Central memory CD8-positive, alpha-beta T cell (primary cell): ENCODE results near the gene CNP.

Source experiments
- ATAC-seq: fragments of 150-1000 bp; cut with Tn5 transposase; replicated peaks from 2 replicates; pipeline ENCODE4 v1.10.0; 2022; ENCODE audit warnings: mild to moderate bottlenecking, moderate FRiP score, moderate number of reproducible peaks; ENCODE audit not compliant: poor library complexity, severe bottlenecking; ENCODE audit errors: extremely low read depth
- DNase-seq, 2 donors: peaks; one replicate each; pipeline ENCODE4 v3.0.0; 2021; ENCODE audit warnings: low spot score in 2 of 2
- H3K27ac Mint-ChIP-seq: one replicate; pipeline ENCODE4 v1.8.0; 2022; ENCODE audit warnings: low read depth, mild to moderate bottlenecking, moderate library complexity, mixed read lengths
- H3K27me3 Mint-ChIP-seq: one replicate; pipeline ENCODE4 v1.8.0; 2022; ENCODE audit warnings: mixed read lengths
- H3K36me3 Mint-ChIP-seq: one replicate; pipeline ENCODE4 v1.8.0; 2022; ENCODE audit warnings: mild to moderate bottlenecking, moderate library complexity, mixed read lengths; ENCODE audit not compliant: insufficient read depth
- H3K4me1 Mint-ChIP-seq: one replicate; pipeline ENCODE4 v1.8.0; 2022; ENCODE audit warnings: mixed read lengths
- H3K4me3 Mint-ChIP-seq: one replicate; pipeline ENCODE4 v1.8.0; 2022; ENCODE audit warnings: mild to moderate bottlenecking, moderate library complexity, mixed read lengths
- H3K9me3 Mint-ChIP-seq: one replicate; pipeline ENCODE4 v1.8.0; 2022; ENCODE audit warnings: mixed read lengths

The CNP gene

GRCh38 chr17:41956522-41956921 is 10.1 kb upstream of the CNP start:
- Mint-ChIP-seq H3K9me3 (no peaks in the 10 kb centered on the region), H3K27me3 (no peaks in the 10 kb centered on the region), H3K36me3 (peaks cover 2% of the 10 kb centered on the region), H3K4me3 (no peak overlapping the region), H3K27ac (no peak overlapping the region), H3K4me1 (no peaks in the 10 kb centered on the region)
- ATAC-seq, result no peak
- DNase-seq, result no peak

GRCh38 chr17:41957031-41957868 is 9.3 kb upstream of the CNP start:
- Mint-ChIP-seq H3K4me1 (no peaks in the 10 kb centered on the region), H3K36me3 (peaks cover 6% of the 10 kb centered on the region), H3K4me3 (no peak overlapping the region), H3K9me3 (no peaks in the 10 kb centered on the region), H3K27ac (no peak overlapping the region), H3K27me3 (no peaks in the 10 kb centered on the region)
- DNase-seq, result no peak
- no peak for ATAC-seq

GRCh38 chr17:41957869-41958439 is 8.6 kb upstream of the CNP start:
- ATAC-seq, result no peak
- H3K9me3 Mint-ChIP-seq, result no peaks in the 10 kb centered on the region
- no peak for DNase-seq
- no peak overlapping the region for H3K4me3 Mint-ChIP-seq
- no peak overlapping the region for H3K27ac Mint-ChIP-seq
- peaks cover 6% of the 10 kb centered on the region for H3K36me3 Mint-ChIP-seq
- H3K27me3 Mint-ChIP-seq, result no peaks in the 10 kb centered on the region
- H3K4me1 Mint-ChIP-seq, result no peaks in the 10 kb centered on the region

- Mint-ChIP-seq H3K4me3 (no peak overlapping the region), H3K4me1 (no peaks in the 10 kb centered on the region), H3K27ac (no peak overlapping the region), H3K36me3 (peaks cover 6% of the 10 kb centered on the region), H3K9me3 (no peaks in the 10 kb centered on the region), H3K27me3 (no peaks in the 10 kb centered on the region)
- ATAC-seq, result no peak
- DNase-seq, result no peak
Observed at GRCh38 chr17:41959030-41959335, 7.6 kb upstream of the CNP start.

GRCh38 chr17:41959336-41960095 is 7.1 kb upstream of the CNP start:
- DNase-seq, result no peak
- H3K9me3 Mint-ChIP-seq, result no peaks in the 10 kb centered on the region
- H3K36me3 Mint-ChIP-seq, result peaks cover 6% of the 10 kb centered on the region
- H3K4me3 Mint-ChIP-seq, result no peak overlapping the region
- H3K27me3 Mint-ChIP-seq, result no peaks in the 10 kb centered on the region
- no peaks in the 10 kb centered on the region for H3K4me1 Mint-ChIP-seq
- no peak overlapping the region for H3K27ac Mint-ChIP-seq
- ATAC-seq, result no peak

GRCh38 chr17:41962111-41962510 is 4.5 kb upstream of the CNP start:
- Mint-ChIP-seq H3K27me3 (no peaks in the 10 kb centered on the region), H3K36me3 (peaks cover 13% of the 10 kb centered on the region), H3K4me1 (peaks cover 14% of the 10 kb centered on the region), H3K9me3 (no peaks in the 10 kb centered on the region), H3K27ac (no peak overlapping the region), H3K4me3 (no peak overlapping the region)
- no peak for ATAC-seq
- no peak for DNase-seq

GRCh38 chr17:41962768-41963434 is 3.7 kb upstream of the CNP start:
- peaks cover 17% of the 10 kb centered on the region for H3K4me1 Mint-ChIP-seq
- H3K4me3 Mint-ChIP-seq, result no peak overlapping the region
- H3K27me3 Mint-ChIP-seq, result no peaks in the 10 kb centered on the region
- H3K9me3 Mint-ChIP-seq, result no peaks in the 10 kb centered on the region
- H3K36me3 Mint-ChIP-seq, result peaks cover 16% of the 10 kb centered on the region
- ATAC-seq (no peak), DNase-seq (peak; percentile 42 to 59)
- H3K27ac Mint-ChIP-seq, result no peak overlapping the region

GRCh38 chr17:41965694-41966462 is 717 bp upstream of the CNP start:
- DNase-seq (peak; percentile 25 to 29), ATAC-seq (peak; percentile 37)
- peak overlapping the region; percentile 86 for H3K4me3 Mint-ChIP-seq
- H3K27ac Mint-ChIP-seq, result peak overlapping the region; percentile 94
- H3K36me3 Mint-ChIP-seq, result peaks cover 25% of the 10 kb centered on the region
- H3K9me3 Mint-ChIP-seq, result no peaks in the 10 kb centered on the region
- H3K4me1 Mint-ChIP-seq, result peaks cover 21% of the 10 kb centered on the region
- no peaks in the 10 kb centered on the region for H3K27me3 Mint-ChIP-seq

GRCh38 chr17:41967141-41967920 is 736 bp downstream of the CNP start:
- H3K4me1 Mint-ChIP-seq, result peaks cover 23% of the 10 kb centered on the region
- H3K27ac Mint-ChIP-seq, result peak overlapping the region; percentile 94
- no peaks in the 10 kb centered on the region for H3K9me3 Mint-ChIP-seq
- peak overlapping the region; percentile 86 for H3K4me3 Mint-ChIP-seq
- H3K36me3 Mint-ChIP-seq, result peaks cover 21% of the 10 kb centered on the region
- no peaks in the 10 kb centered on the region for H3K27me3 Mint-ChIP-seq
- DNase-seq (peak in 1 of 2 donors; percentile 13), ATAC-seq (peak; percentile 5)

GRCh38 chr17:41967921-41968578 is 1.5 kb downstream of the CNP start:
- no peak for ATAC-seq
- DNase-seq, result no peak
- Mint-ChIP-seq H3K36me3 (peaks cover 23% of the 10 kb centered on the region), H3K27ac (no peak overlapping the region), H3K9me3 (no peaks in the 10 kb centered on the region), H3K4me1 (peaks cover 28% of the 10 kb centered on the region), H3K27me3 (no peaks in the 10 kb centered on the region), H3K4me3 (peak overlapping the region; percentile 86)

GRCh38 chr17:41968676-41969075 is 2.1 kb downstream of the CNP start:
- Mint-ChIP-seq H3K9me3 (no peaks in the 10 kb centered on the region), H3K27ac (peak overlapping the region; percentile 19), H3K4me3 (no peak overlapping the region), H3K36me3 (peaks cover 27% of the 10 kb centered on the region), H3K27me3 (no peaks in the 10 kb centered on the region), H3K4me1 (peaks cover 28% of the 10 kb centered on the region)
- no peak for DNase-seq
- no peak for ATAC-seq
